ENCODE measurements around the gene TBC1D5.
A peak's percentile ranks its signal among the peaks of the same experiment; 100 is the strongest.
"Not testable (repeated sequence)": the region's sequence is repeated elsewhere in the genome, so short reads cannot be mapped to it uniquely, and the experiment has no call there.

Gene TBC1D5

GRCh38 chr3:17581421-17582080 is 160.9 kb downstream of the TBC1D5 start:
- DNase-seq: no peak

- DNase-seq: no peak
These were observed 161.5 kb downstream of the TBC1D5 start for GRCh38 chr3:17580901-17581300.

- peak; percentile 5 for DNase-seq
These were observed 163.0 kb downstream of the TBC1D5 start for GRCh38 chr3:17579289-17580031.

GRCh38 chr3:17577796-17578520 is 164.5 kb downstream of the TBC1D5 start:
- no peak for DNase-seq

- DNase-seq: no peak
These were observed 169.0 kb downstream of the TBC1D5 start for GRCh38 chr3:17573396-17573795.

- no peak for DNase-seq
These were observed 170.7 kb downstream of the TBC1D5 start for GRCh38 chr3:17571686-17572085.

- no peak for DNase-seq
These were observed 179.6 kb downstream of the TBC1D5 start for GRCh38 chr3:17562845-17563244.

GRCh38 chr3:17558565-17558964 is 183.9 kb downstream of the TBC1D5 start:
- no peak for DNase-seq

- no peak for DNase-seq
These were observed 184.5 kb downstream of the TBC1D5 start for GRCh38 chr3:17557749-17558463.

GRCh38 chr3:17555525-17555924 is 186.9 kb downstream of the TBC1D5 start:
- no peak for DNase-seq

GRCh38 chr3:17554078-17554477 is 188.4 kb downstream of the TBC1D5 start:
- no peak for DNase-seq

- DNase-seq: no peak
These were observed 189.4 kb downstream of the TBC1D5 start for GRCh38 chr3:17553080-17553479.

GRCh38 chr3:17552351-17552750 is 190.1 kb downstream of the TBC1D5 start:
- no peak for DNase-seq

GRCh38 chr3:17551895-17552294 is 190.5 kb downstream of the TBC1D5 start:
- DNase-seq: no peak

- no peak for DNase-seq
These were observed 191.1 kb downstream of the TBC1D5 start for GRCh38 chr3:17551333-17551732.

GRCh38 chr3:17550624-17551023 is 191.8 kb downstream of the TBC1D5 start:
- no peak for DNase-seq

- DNase-seq: no peak
These were observed 195.8 kb downstream of the TBC1D5 start for GRCh38 chr3:17546500-17547255.

GRCh38 chr3:17544632-17545031 is 197.8 kb downstream of the TBC1D5 start:
- DNase-seq: no peak

- no peak for DNase-seq
These were observed 199.8 kb downstream of the TBC1D5 start for GRCh38 chr3:17542591-17542990.

- DNase-seq: no peak
These were observed 203.0 kb downstream of the TBC1D5 start for GRCh38 chr3:17539436-17539835.

- DNase-seq: no peak
These were observed 207.2 kb downstream of the TBC1D5 start for GRCh38 chr3:17535274-17535673.

- DNase-seq: not testable (repeated sequence)
These were observed 210.0 kb downstream of the TBC1D5 start for GRCh38 chr3:17532446-17532845.

Data from GDM1 (cell line).